ENCODE data around the gene RUNX2.
A peak's percentile ranks its signal among the peaks of the same experiment; 100 is the strongest.

The RUNX2 gene

DNA sequence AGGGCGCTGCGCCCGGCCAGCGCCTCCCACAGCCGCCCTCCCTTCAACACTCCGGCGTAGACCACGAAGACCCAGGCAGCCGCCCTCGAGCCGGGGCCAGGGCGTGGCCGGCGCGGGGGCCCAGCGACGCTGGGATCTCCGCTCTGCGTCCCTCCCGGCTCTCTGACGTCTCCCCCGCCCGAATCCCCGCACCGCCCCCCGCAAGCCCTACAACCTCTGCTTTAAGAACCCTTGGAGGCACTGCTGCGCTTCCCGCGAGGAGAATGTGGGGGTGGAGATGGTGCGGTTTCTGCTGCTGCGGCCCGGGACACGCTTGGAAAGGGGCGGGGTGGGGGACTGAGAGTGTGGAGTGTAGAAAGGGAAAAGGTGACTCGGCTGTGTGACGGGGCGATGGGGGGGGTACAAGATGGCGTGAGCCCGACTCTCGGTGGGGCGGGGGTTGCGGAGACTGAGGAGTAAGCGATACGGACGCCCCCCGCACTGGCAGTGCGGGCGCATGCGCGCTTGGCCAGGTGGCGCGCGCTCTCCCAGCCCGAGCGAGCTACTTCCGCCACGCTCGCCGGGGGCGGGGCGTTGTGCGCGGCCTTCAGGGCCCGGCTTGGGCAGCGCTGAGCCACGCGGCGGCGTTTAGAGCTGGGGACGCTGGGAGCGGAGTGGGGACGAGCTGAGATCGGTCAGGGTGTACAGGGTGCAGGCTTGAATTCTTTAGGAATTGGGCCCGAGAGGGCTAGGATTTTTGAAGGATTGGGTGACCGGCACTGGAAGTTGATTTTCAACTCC, 49.6 kb downstream of the RUNX2 start, which contains the start of gene SUPT3H:
Gene SUPT3H, minus strand, starts transcription at position 381 of the 780 bp plus-strand sequence.
- Histone ChIP-seq H3K9ac (ENCODE audit: low read length) (peak within 1 kb of the TSS; percentile 95), H3K36me3 (ENCODE audit: control insufficient read depth, insufficient read depth, low read length) (no peaks in the 10 kb centered on the region), H3K27ac (ENCODE audit: low read depth, low read length) (peak within 1 kb of the TSS; percentile 95), H3K4me1 (ENCODE audit: control insufficient read depth, insufficient read depth, low read length) (peaks cover 6% of the 10 kb centered on the region; the same call in 1 of the 2 replicates), H3K27me3 (ENCODE audit: control insufficient read depth, insufficient read depth, low read length) (no peaks in the 10 kb centered on the region), H3K4me3 (ENCODE audit: low read depth, low read length) (peak within 1 kb of the TSS; percentile 97), H3K9me3 (ENCODE audit: control insufficient read depth, insufficient read depth, low read depth, low read length) (no peaks in the 10 kb centered on the region)

DNA sequence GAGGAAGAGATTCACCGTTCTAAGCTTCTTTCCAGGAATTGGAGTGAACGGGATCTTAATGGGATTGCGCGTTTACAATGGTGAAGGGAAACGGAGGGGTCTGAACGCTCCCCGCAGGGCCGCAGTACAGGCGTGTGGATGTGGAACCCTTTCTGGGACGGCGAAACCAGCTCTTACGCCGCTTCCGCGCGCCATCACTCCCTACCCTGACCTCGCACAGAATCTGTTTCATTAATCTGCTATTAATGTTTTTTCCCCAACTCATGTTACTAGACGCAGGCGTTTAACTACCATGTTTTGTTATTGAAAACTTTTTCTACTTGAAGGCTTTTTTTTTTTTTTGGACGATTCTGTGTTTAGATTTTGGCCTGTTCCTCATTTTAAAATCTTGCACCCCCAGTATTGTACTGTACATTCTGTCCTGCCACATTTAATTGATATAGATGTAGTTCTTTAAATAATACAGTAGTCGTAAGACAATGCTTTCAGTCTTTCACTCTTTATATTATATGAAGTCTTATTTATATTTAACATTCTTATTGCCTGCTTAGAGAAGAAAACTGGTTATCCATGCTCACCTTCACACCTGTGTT, 50.3 kb downstream of the RUNX2 start:
- Histone ChIP-seq H3K9me3 (ENCODE audit: control insufficient read depth, insufficient read depth, low read depth, low read length) (no peaks in the 10 kb centered on the region), H3K4me3 (ENCODE audit: low read depth, low read length) (peak overlapping the region; percentile 97), H3K9ac (ENCODE audit: low read length) (peak overlapping the region; percentile 95), H3K36me3 (ENCODE audit: control insufficient read depth, insufficient read depth, low read length) (no peaks in the 10 kb centered on the region), H3K27ac (ENCODE audit: low read depth, low read length) (peak overlapping the region; percentile 95), H3K27me3 (ENCODE audit: control insufficient read depth, insufficient read depth, low read length) (no peaks in the 10 kb centered on the region), H3K4me1 (ENCODE audit: control insufficient read depth, insufficient read depth, low read length) (peaks cover 6% of the 10 kb centered on the region; the same call in 1 of the 2 replicates)

DNA sequence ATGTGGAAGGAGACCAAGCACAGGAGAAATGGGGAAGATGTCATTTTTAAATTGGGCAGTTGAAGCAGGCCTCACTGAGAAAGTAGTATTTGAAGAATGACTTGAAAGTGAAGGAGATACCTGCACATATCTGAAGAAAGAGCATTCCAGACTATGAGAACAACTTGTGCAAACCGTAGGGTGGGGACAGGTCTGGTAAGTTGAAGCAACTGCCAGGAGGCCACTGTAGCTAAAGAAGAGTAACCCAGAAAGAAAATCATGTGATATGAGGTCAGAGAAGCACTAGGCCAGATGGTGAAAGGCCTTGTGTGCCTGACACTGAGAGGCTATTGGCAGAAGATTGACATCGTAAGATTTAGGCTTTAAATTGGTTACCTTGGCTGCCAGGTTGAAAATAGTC, 54.3 kb downstream of the RUNX2 start:
- no peak overlapping the region for H3K9ac ChIP-seq (ENCODE audit: low read length)
- H3K4me3 ChIP-seq (ENCODE audit: low read depth, low read length), result no peak overlapping the region
- H3K9me3 ChIP-seq (ENCODE audit: control insufficient read depth, insufficient read depth, low read depth, low read length), result no peaks in the 10 kb centered on the region
- no peaks in the 10 kb centered on the region for H3K27me3 ChIP-seq (ENCODE audit: control insufficient read depth, insufficient read depth, low read length)
- no peaks in the 10 kb centered on the region for H3K36me3 ChIP-seq (ENCODE audit: control insufficient read depth, insufficient read depth, low read length)
- no peaks in the 10 kb centered on the region; the same call in 1 of the 2 replicates for H3K4me1 ChIP-seq (ENCODE audit: control insufficient read depth, insufficient read depth, low read length)
- H3K27ac ChIP-seq (ENCODE audit: low read depth, low read length), result no peak overlapping the region

DNA sequence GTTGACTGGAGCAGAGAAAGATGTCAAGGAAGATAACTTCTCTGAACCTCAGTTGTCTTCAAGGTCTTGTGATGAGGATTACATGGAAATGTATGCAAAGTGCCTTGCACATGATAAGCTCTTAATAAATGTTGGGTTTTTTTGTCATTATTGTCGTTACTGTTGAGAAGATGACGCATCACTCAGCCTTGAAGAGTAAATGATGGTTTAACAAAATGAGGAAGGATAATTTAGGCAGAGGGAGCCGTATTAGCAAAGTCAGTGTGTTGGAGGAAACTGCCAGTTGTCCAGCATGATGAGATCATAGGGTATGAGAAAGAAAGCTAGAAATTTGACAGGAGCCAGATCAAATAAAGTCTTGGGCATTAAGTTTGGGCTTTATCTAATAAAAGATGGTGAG, 58.4 kb downstream of the RUNX2 start:
- H3K4me3 ChIP-seq (ENCODE audit: low read depth, low read length), result no peak overlapping the region
- H3K36me3 ChIP-seq (ENCODE audit: control insufficient read depth, insufficient read depth, low read length), result no peaks in the 10 kb centered on the region
- H3K27ac ChIP-seq (ENCODE audit: low read depth, low read length), result no peak overlapping the region
- no peaks in the 10 kb centered on the region for H3K4me1 ChIP-seq (ENCODE audit: control insufficient read depth, insufficient read depth, low read length)
- H3K9ac ChIP-seq (ENCODE audit: low read length), result no peak overlapping the region
- H3K27me3 ChIP-seq (ENCODE audit: control insufficient read depth, insufficient read depth, low read length), result no peaks in the 10 kb centered on the region
- no peaks in the 10 kb centered on the region for H3K9me3 ChIP-seq (ENCODE audit: control insufficient read depth, insufficient read depth, low read depth, low read length)

DNA sequence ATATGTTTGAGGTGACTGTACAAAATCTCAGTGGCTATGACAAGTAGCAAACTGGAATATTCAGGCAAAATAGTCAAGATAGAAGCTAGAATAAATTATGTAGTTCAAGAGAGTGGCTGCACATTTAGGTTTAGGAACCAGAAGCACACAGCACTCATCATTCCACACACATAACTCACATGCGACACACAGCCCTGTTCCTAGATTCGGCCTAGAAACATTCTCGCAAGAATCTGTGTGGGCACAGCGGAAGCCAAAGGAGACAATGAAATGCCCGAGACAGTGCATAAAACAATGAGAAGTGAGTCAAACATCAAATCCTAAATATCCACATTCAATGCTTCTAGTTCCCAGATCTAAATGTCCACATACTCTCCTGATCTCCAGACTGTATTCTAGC, 59.1 kb downstream of the RUNX2 start:
- no peak overlapping the region for H3K4me3 ChIP-seq (ENCODE audit: low read depth, low read length)
- no peaks in the 10 kb centered on the region for H3K27me3 ChIP-seq (ENCODE audit: control insufficient read depth, insufficient read depth, low read length)
- H3K9me3 ChIP-seq (ENCODE audit: control insufficient read depth, insufficient read depth, low read depth, low read length), result no peaks in the 10 kb centered on the region
- H3K4me1 ChIP-seq (ENCODE audit: control insufficient read depth, insufficient read depth, low read length), result no peaks in the 10 kb centered on the region
- no peak overlapping the region for H3K9ac ChIP-seq (ENCODE audit: low read length)
- no peaks in the 10 kb centered on the region for H3K36me3 ChIP-seq (ENCODE audit: control insufficient read depth, insufficient read depth, low read length)
- no peak overlapping the region for H3K27ac ChIP-seq (ENCODE audit: low read depth, low read length)

DNA sequence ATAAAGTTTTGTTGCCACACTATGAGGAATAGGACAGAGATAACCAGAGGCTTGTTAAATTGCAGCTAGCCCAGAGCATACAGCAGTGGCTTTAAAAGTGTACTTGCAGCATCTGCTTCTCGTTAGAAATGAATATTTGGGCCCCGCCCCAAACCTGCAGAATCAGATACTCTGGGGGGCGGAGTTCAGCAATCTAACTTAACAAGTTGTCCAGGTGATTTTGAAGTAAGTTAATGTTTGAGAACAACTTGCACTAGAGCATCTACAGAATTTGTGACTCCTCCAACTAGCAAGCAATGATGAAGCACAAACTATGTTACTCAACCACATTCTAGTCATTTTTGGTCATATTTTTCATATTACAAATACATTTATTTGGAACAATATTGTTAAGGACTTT, 60.2 kb downstream of the RUNX2 start:
- Histone ChIP-seq H3K9ac (ENCODE audit: low read length) (no peak overlapping the region), H3K36me3 (ENCODE audit: control insufficient read depth, insufficient read depth, low read length) (no peaks in the 10 kb centered on the region), H3K27ac (ENCODE audit: low read depth, low read length) (no peak overlapping the region), H3K4me3 (ENCODE audit: low read depth, low read length) (no peak overlapping the region), H3K4me1 (ENCODE audit: control insufficient read depth, insufficient read depth, low read length) (no peaks in the 10 kb centered on the region), H3K9me3 (ENCODE audit: control insufficient read depth, insufficient read depth, low read depth, low read length) (no peaks in the 10 kb centered on the region), H3K27me3 (ENCODE audit: control insufficient read depth, insufficient read depth, low read length) (no peaks in the 10 kb centered on the region)

DNA sequence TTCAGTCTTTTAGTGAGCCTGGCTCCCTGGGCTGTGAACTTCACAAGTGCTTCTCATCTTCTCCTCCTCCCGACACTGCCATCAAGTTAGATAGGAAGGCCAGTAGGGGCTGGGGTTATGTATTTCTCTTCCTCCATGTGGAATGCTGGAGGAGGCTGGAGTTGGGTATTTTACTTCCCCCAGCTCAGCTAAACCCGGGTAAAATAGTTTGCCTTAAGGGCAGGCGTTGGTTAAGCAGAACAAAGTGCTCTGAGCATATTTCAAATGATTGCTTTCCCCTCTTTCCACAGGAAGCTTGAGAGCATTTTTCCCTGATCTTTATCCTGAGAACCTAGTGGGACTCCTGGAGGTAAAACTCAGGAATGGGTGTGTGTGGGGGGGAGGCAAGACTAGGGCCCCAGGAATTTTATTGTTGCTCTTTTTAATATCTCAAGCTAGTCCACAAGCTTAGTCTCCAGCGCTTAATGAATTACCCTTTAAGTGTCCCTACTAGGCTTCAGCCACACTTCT, 66.5 kb downstream of the RUNX2 start:
- no peaks in the 10 kb centered on the region for H3K4me1 ChIP-seq (ENCODE audit: control insufficient read depth, insufficient read depth, low read length)
- H3K9me3 ChIP-seq (ENCODE audit: control insufficient read depth, insufficient read depth, low read depth, low read length), result no peaks in the 10 kb centered on the region
- no peaks in the 10 kb centered on the region for H3K36me3 ChIP-seq (ENCODE audit: control insufficient read depth, insufficient read depth, low read length)
- H3K27ac ChIP-seq (ENCODE audit: low read depth, low read length), result no peak overlapping the region
- H3K4me3 ChIP-seq (ENCODE audit: low read depth, low read length), result no peak overlapping the region
- H3K27me3 ChIP-seq (ENCODE audit: control insufficient read depth, insufficient read depth, low read length), result no peaks in the 10 kb centered on the region
- H3K9ac ChIP-seq (ENCODE audit: low read length), result no peak overlapping the region

DNA sequence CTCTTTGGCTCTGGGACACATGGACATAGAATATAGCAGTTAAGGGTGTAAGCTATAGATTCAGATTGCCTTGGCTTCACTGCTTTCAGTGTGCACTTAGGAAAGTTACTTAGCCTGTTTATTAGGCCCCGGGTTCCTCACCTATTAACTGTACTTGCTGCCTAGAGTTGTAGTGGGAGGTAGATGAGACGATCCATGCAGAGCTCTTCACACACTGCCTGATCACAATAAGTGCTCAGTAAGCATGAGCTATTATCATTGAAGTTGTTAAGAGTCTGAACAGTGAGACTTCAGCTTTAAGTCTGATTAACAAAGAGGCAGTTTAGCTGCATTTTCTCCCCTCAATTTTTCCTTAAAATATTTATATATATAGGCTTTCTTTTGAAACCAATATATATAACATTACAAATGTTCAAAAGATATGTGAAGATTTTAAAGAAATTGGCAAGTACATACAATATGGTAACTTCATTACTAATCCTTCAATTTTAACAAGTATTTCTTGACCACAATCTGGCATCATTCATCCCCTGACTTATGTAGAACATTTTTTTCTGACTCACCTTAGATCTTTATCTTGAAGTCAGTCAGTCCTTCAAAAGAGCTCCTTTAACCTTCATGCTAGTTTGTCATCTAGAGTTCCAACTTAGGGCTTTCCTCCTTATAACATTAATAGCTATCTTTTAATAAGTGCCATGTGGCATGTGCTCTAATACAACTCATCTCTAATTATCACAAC, 70.1 kb downstream of the RUNX2 start:
- Histone ChIP-seq H3K9me3 (ENCODE audit: control insufficient read depth, insufficient read depth, low read depth, low read length) (no peaks in the 10 kb centered on the region), H3K36me3 (ENCODE audit: control insufficient read depth, insufficient read depth, low read length) (no peaks in the 10 kb centered on the region), H3K27me3 (ENCODE audit: control insufficient read depth, insufficient read depth, low read length) (peaks cover 6% of the 10 kb centered on the region; the same call in 1 of the 2 replicates), H3K27ac (ENCODE audit: low read depth, low read length) (no peak overlapping the region), H3K9ac (ENCODE audit: low read length) (no peak overlapping the region), H3K4me1 (ENCODE audit: control insufficient read depth, insufficient read depth, low read length) (no peaks in the 10 kb centered on the region), H3K4me3 (ENCODE audit: low read depth, low read length) (no peak overlapping the region)

DNA sequence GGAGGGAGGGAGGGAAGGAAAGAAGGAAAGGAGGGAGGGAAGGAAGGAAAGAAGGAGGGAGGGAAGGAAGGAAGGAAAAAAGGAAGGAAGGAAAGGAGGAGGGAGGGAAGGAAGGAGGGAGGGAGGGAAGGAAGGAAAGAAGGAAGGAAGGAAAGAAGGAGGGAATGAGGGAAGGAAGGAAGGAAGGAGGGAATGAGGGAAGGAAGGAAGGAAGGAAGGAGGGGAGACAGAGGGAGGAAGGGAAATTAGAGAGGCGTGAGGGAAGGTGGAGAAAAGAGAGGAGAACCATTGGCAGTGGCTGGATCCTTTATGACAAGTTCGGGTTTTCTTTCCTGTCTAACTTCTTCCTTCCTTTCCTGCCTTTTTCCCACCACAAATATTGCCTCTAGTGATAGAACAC, 71.9 kb downstream of the RUNX2 start:
- Histone ChIP-seq H3K9me3 (ENCODE audit: control insufficient read depth, insufficient read depth, low read depth, low read length) (no peaks in the 10 kb centered on the region), H3K4me1 (ENCODE audit: control insufficient read depth, insufficient read depth, low read length) (no peaks in the 10 kb centered on the region), H3K4me3 (ENCODE audit: low read depth, low read length) (no peak overlapping the region), H3K36me3 (ENCODE audit: control insufficient read depth, insufficient read depth, low read length) (no peaks in the 10 kb centered on the region), H3K27ac (ENCODE audit: low read depth, low read length) (no peak overlapping the region), H3K27me3 (ENCODE audit: control insufficient read depth, insufficient read depth, low read length) (peaks cover 6% of the 10 kb centered on the region; the same call in 1 of the 2 replicates), H3K9ac (ENCODE audit: low read length) (no peak overlapping the region)

DNA sequence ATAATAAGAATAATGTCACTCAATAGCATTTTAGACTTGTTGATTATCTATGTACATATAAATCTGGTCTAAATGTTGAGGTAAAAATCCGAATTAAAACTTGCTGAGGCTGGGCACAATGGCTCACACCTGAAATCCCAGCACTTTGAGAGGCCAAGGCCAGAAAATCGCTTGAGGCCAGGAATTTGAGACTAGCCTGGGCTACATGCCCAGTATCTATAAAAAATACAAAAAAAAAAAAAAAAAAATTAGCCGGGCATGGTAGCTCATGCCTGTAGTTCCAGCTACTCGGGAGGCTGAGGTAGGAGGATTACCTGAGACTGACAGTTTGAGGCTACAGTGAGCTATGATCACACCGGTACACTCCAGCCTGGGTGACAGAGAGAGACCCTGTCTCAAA, 83.8 kb downstream of the RUNX2 start:
- Histone ChIP-seq H3K36me3 (ENCODE audit: control insufficient read depth, insufficient read depth, low read length) (no peaks in the 10 kb centered on the region), H3K9me3 (ENCODE audit: control insufficient read depth, insufficient read depth, low read depth, low read length) (no peaks in the 10 kb centered on the region), H3K27ac (ENCODE audit: low read depth, low read length) (no peak overlapping the region), H3K4me1 (ENCODE audit: control insufficient read depth, insufficient read depth, low read length) (no peaks in the 10 kb centered on the region), H3K27me3 (ENCODE audit: control insufficient read depth, insufficient read depth, low read length) (peaks cover 3% of the 10 kb centered on the region; the same call in 1 of the 2 replicates), H3K4me3 (ENCODE audit: low read depth, low read length) (no peak overlapping the region), H3K9ac (ENCODE audit: low read length) (no peak overlapping the region)

DNA sequence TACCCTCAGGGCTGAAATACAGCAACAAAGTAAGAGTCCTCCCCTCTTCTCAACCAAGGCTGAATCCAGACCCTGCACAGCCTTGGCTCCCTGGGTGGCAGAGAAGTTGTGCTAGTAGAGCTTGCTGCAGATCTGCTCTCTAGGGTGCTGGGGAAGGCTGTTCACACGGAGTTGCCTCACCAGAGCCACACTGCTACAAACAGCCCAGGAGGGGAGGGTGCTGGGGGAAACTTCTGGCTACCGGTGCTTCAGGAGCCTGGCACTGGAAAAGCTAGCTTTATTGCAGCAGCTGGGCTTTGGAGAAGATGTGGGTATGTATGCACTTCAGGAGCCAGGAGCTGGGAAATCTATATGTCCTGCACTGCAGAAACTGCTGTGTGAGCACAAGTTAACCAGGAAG, 87.2 kb downstream of the RUNX2 start:
- Histone ChIP-seq H3K36me3 (ENCODE audit: control insufficient read depth, insufficient read depth, low read length) (no peaks in the 10 kb centered on the region), H3K27me3 (ENCODE audit: control insufficient read depth, insufficient read depth, low read length) (peaks cover 35% of the 10 kb centered on the region), H3K27ac (ENCODE audit: low read depth, low read length) (no peak overlapping the region), H3K4me1 (ENCODE audit: control insufficient read depth, insufficient read depth, low read length) (peaks cover 6% of the 10 kb centered on the region), H3K4me3 (ENCODE audit: low read depth, low read length) (no peak overlapping the region), H3K9me3 (ENCODE audit: control insufficient read depth, insufficient read depth, low read depth, low read length) (no peaks in the 10 kb centered on the region), H3K9ac (ENCODE audit: low read length) (no peak overlapping the region)

Measured in HUES6 (cell line).